Measurements from ENCODE around the gene AKT1. TPM values are rescaled to one million over a fixed set of nuclear protein-coding genes. Genes with fewer than 3 reads are reported as not detected.

Gene AKT1
- total RNA-seq, 1 donor from 2014 or later = 155 TPM

GRCh38 chr14:104777808-104778249 lies 17.7 kb downstream of the AKT1 start:
- Histone ChIP-seq H3K9ac (ENCODE audit: low read length) (no peak overlapping the region), H4K20me1 (ENCODE audit: insufficient read depth, low read length) (peaks cover 65% of the 10 kb centered on the region), H3K27me3 (ENCODE audit: insufficient read depth, low read length) (no peaks in the 10 kb centered on the region), H3K36me3 (ENCODE audit: insufficient read depth, low read length) (no peaks in the 10 kb centered on the region), H3K4me3 (ENCODE audit: insufficient read depth, low read depth, low read length) (no peak overlapping the region), H3K79me2 (ENCODE audit: insufficient read depth, low read length) (peaks cover 12% of the 10 kb centered on the region), H3K9me3 (ENCODE audit: insufficient read depth, low read depth, low read length) (no peaks in the 10 kb centered on the region), H2AFZ (ENCODE audit: low read depth, low read length) (no peak overlapping the region), H3K4me2 (ENCODE audit: low read length) (no peak overlapping the region), H3K27ac (ENCODE audit: low read depth, low read length) (no peak overlapping the region), H3K4me1 (ENCODE audit: insufficient read depth, low read length) (no peaks in the 10 kb centered on the region)
- FAIRE-seq = no peak
- no peak overlapping the region for H3K4me3 Mint-ChIP-seq (ENCODE audit: unreplicated experiment)
- H3K27ac Mint-ChIP-seq (ENCODE audit: unreplicated experiment) = no peak overlapping the region
- DNase-seq (ENCODE audit: low read depth) = no peak
- no peaks in the 10 kb centered on the region for H3K27me3 Mint-ChIP-seq (ENCODE audit: low read depth, unreplicated experiment)
- TF ChIP-seq EZH2 (IDR thresholded peaks at IDR 0.05; ENCODE audit: insufficient read depth, low read length) = no peak
- no peak for TF ChIP-seq CTCF (IDR thresholded peaks at IDR 0.05; ENCODE audit: insufficient read depth, low read depth, low read length)
- H3K36me3 Mint-ChIP-seq (ENCODE audit: low read depth, unreplicated experiment) = peaks cover 8% of the 10 kb centered on the region
- no peaks in the 10 kb centered on the region for H3K4me1 Mint-ChIP-seq (ENCODE audit: low read depth, unreplicated experiment)
- H3K9me3 Mint-ChIP-seq (ENCODE audit: unreplicated experiment) = no peaks in the 10 kb centered on the region

- Histone ChIP-seq H3K4me3 (ENCODE audit: insufficient read depth, low read depth, low read length) (no peak overlapping the region), H3K27ac (ENCODE audit: low read depth, low read length) (no peak overlapping the region), H3K36me3 (ENCODE audit: insufficient read depth, low read length) (no peaks in the 10 kb centered on the region), H3K4me2 (ENCODE audit: low read length) (no peak overlapping the region), H4K20me1 (ENCODE audit: insufficient read depth, low read length) (peaks cover 59% of the 10 kb centered on the region), H3K9me3 (ENCODE audit: insufficient read depth, low read depth, low read length) (no peaks in the 10 kb centered on the region), H3K79me2 (ENCODE audit: insufficient read depth, low read length) (peaks cover 12% of the 10 kb centered on the region), H2AFZ (ENCODE audit: low read depth, low read length) (no peak overlapping the region), H3K9ac (ENCODE audit: low read length) (no peak overlapping the region), H3K27me3 (ENCODE audit: insufficient read depth, low read length) (no peaks in the 10 kb centered on the region), H3K4me1 (ENCODE audit: insufficient read depth, low read length) (no peaks in the 10 kb centered on the region)
- Mint-ChIP-seq H3K27me3 (ENCODE audit: low read depth, unreplicated experiment) (no peaks in the 10 kb centered on the region), H3K27ac (ENCODE audit: unreplicated experiment) (no peak overlapping the region), H3K36me3 (ENCODE audit: low read depth, unreplicated experiment) (peaks cover 12% of the 10 kb centered on the region), H3K9me3 (ENCODE audit: unreplicated experiment) (no peaks in the 10 kb centered on the region), H3K4me1 (ENCODE audit: low read depth, unreplicated experiment) (no peaks in the 10 kb centered on the region), H3K4me3 (ENCODE audit: unreplicated experiment) (no peak overlapping the region)
- DNase-seq (ENCODE audit: low read depth) (no peak), FAIRE-seq (no peak)
- TF ChIP-seq EZH2 (IDR thresholded peaks at IDR 0.05; ENCODE audit: insufficient read depth, low read length) = no peak
- no peak for TF ChIP-seq CTCF (IDR thresholded peaks at IDR 0.05; ENCODE audit: insufficient read depth, low read depth, low read length)
Observed at GRCh38 chr14:104776961-104777807, 18.4 kb downstream of the AKT1 start.

- Histone ChIP-seq H3K4me2 (ENCODE audit: low read length) (no peak overlapping the region), H3K36me3 (ENCODE audit: insufficient read depth, low read length) (no peaks in the 10 kb centered on the region), H3K79me2 (ENCODE audit: insufficient read depth, low read length) (peaks cover 12% of the 10 kb centered on the region), H3K27ac (ENCODE audit: low read depth, low read length) (no peak overlapping the region), H4K20me1 (ENCODE audit: insufficient read depth, low read length) (peaks cover 59% of the 10 kb centered on the region), H3K9me3 (ENCODE audit: insufficient read depth, low read depth, low read length) (no peaks in the 10 kb centered on the region), H3K27me3 (ENCODE audit: insufficient read depth, low read length) (no peaks in the 10 kb centered on the region), H3K4me3 (ENCODE audit: insufficient read depth, low read depth, low read length) (no peak overlapping the region), H3K4me1 (ENCODE audit: insufficient read depth, low read length) (no peaks in the 10 kb centered on the region), H2AFZ (ENCODE audit: low read depth, low read length) (no peak overlapping the region), H3K9ac (ENCODE audit: low read length) (no peak overlapping the region)
- Mint-ChIP-seq H3K9me3 (ENCODE audit: unreplicated experiment) (no peaks in the 10 kb centered on the region), H3K4me1 (ENCODE audit: low read depth, unreplicated experiment) (no peaks in the 10 kb centered on the region), H3K27ac (ENCODE audit: unreplicated experiment) (no peak overlapping the region), H3K27me3 (ENCODE audit: low read depth, unreplicated experiment) (no peaks in the 10 kb centered on the region), H3K36me3 (ENCODE audit: low read depth, unreplicated experiment) (peaks cover 12% of the 10 kb centered on the region), H3K4me3 (ENCODE audit: unreplicated experiment) (no peak overlapping the region)
- DNase-seq (ENCODE audit: low read depth) (no peak), FAIRE-seq (no peak)
- TF ChIP-seq EZH2 (IDR thresholded peaks at IDR 0.05; ENCODE audit: insufficient read depth, low read length) = no peak
- no peak for TF ChIP-seq CTCF (IDR thresholded peaks at IDR 0.05; ENCODE audit: insufficient read depth, low read depth, low read length)
Observed at GRCh38 chr14:104776481-104776880, 19.1 kb downstream of the AKT1 start.
